ENCODE data around the gene PRR22. TPM values are rescaled to one million over a fixed set of nuclear protein-coding genes. Genes with fewer than 3 reads are reported as not detected.

The PRR22 gene
- polyA plus RNA-seq (ENCODE audit: insufficient read length in 4 of 4), result 1 to 10 TPM; 1.7 to 4.4 (median 2.3) TPM

GRCh38 chr19:5784581-5785147 lies at the start of gene PRR22:
Gene PRR22 (minus strand): TSS chr19:5784746. CDS start chr19:5784660, 86 bp downstream.
- no peak for DNase-seq (ENCODE audit: low read depth in 4 of 4, low spot score in 3 of 4)

GRCh38 chr19:5832527-5833216 lies 48.1 kb upstream of the PRR22 start:
- no peak for DNase-seq (ENCODE audit: low read depth in 4 of 4, low spot score in 3 of 4)

GRCh38 chr19:5832061-5832460 lies 47.5 kb upstream of the PRR22 start:
- no peak for DNase-seq (ENCODE audit: low read depth in 4 of 4, low spot score in 3 of 4)

- no peak for DNase-seq (ENCODE audit: low read depth in 4 of 4, low spot score in 3 of 4)
Observed at GRCh38 chr19:5831159-5831558, 46.6 kb upstream of the PRR22 start.

GRCh38 chr19:5829567-5830310 lies 45.2 kb upstream of the PRR22 start:
- no peak for DNase-seq (ENCODE audit: low read depth in 4 of 4, low spot score in 3 of 4)

GRCh38 chr19:5828661-5829566 lies 44.4 kb upstream of the PRR22 start:
- DNase-seq (ENCODE audit: low read depth in 4 of 4, low spot score in 3 of 4), result peak in 1 of 4 donors; percentile 75

- DNase-seq (ENCODE audit: low read depth in 4 of 4, low spot score in 3 of 4), result peak; percentile 84 to 91 (median 88)
Observed at GRCh38 chr19:5827891-5828660, 43.5 kb upstream of the PRR22 start.

GRCh38 chr19:5827342-5827890 lies 42.9 kb upstream of the PRR22 start:
- DNase-seq (ENCODE audit: low read depth in 4 of 4, low spot score in 3 of 4), result no peak

- DNase-seq (ENCODE audit: low read depth in 4 of 4, low spot score in 3 of 4), result peak in 1 of 4 donors; percentile 73
Observed at GRCh38 chr19:5826531-5827341, 42.2 kb upstream of the PRR22 start.

GRCh38 chr19:5825178-5825577 lies 40.6 kb upstream of the PRR22 start:
- DNase-seq (ENCODE audit: low read depth in 4 of 4, low spot score in 3 of 4), result no peak

GRCh38 chr19:5824751-5825150 lies 40.2 kb upstream of the PRR22 start:
- DNase-seq (ENCODE audit: low read depth in 4 of 4, low spot score in 3 of 4), result no peak

- DNase-seq (ENCODE audit: low read depth in 4 of 4, low spot score in 3 of 4), result no peak
Observed at GRCh38 chr19:5823579-5824281, 39.2 kb upstream of the PRR22 start.

GRCh38 chr19:5822181-5822844 lies 37.8 kb upstream of the PRR22 start:
- no peak for DNase-seq (ENCODE audit: low read depth in 4 of 4, low spot score in 3 of 4)

GRCh38 chr19:5821521-5822180 lies 37.1 kb upstream of the PRR22 start:
- DNase-seq (ENCODE audit: low read depth in 4 of 4, low spot score in 3 of 4), result no peak

GRCh38 chr19:5820785-5821184 lies 36.2 kb upstream of the PRR22 start:
- DNase-seq (ENCODE audit: low read depth in 4 of 4, low spot score in 3 of 4), result no peak

GRCh38 chr19:5818594-5818993 lies 34.0 kb upstream of the PRR22 start:
- DNase-seq (ENCODE audit: low read depth in 4 of 4, low spot score in 3 of 4), result no peak

- no peak for DNase-seq (ENCODE audit: low read depth in 4 of 4, low spot score in 3 of 4)
Observed at GRCh38 chr19:5817218-5817617, 32.7 kb upstream of the PRR22 start.

Measured in left renal pelvis (tissue), 4 donors.